K562 (cell line): ENCODE results near the gene MCCD1. TPM values are rescaled to one million over a fixed set of nuclear protein-coding genes. Genes with fewer than 3 reads are reported as not detected.

Experiments
- BRF1 ChIP-seq: IDR thresholded peaks from 3 replicates; pipeline ENCODE4 v1.6.1; 2011; ENCODE audit warnings: borderline replicate concordance, mild to moderate bottlenecking; ENCODE audit not compliant: insufficient read length; ENCODE audit errors: extremely low read depth
- FOXJ2 ChIP-seq: fragments of 200-800 bp; sonication (Bioruptor generic); IDR thresholded peaks from 2 replicates; pipeline ENCODE4 v1.6.1; 2016; ENCODE audit warnings: missing genetic modification characterization, missing compliant biosample characterization
- KLF1 ChIP-seq: fragments of 450-650 bp; IDR thresholded peaks from 2 replicates; pipeline ENCODE4 v1.6.1; 2016; ENCODE audit warnings: missing genetic modification characterization, missing compliant biosample characterization
- MYC ChIP-seq, 2 experiments: fragments of 250-450 bp in 1 of 2; sonication (Bioruptor Pico) in 1 of 2; IDR thresholded peaks; 2 replicates each; pipeline versions ENCODE4 v1.5.1 to v1.6.1; 2012 to 2021; ENCODE audit warnings: low read depth in 2 of 2, borderline replicate concordance in 1 of 2, improper control_type of control experiment in 1 of 2, low read length in 1 of 2, mild to moderate bottlenecking in 1 of 2, moderate library complexity in 1 of 2
- PHB ChIP-seq: fragments of 250-450 bp; sonication (Bioruptor Pico); IDR thresholded peaks from 2 replicates; pipeline ENCODE4 v1.5.0; 2021
- POLR2AphosphoS5 ChIP-seq: IDR thresholded peaks from 2 replicates; pipeline ENCODE4 v1.6.1; 2011; ENCODE audit warnings: mild to moderate bottlenecking, low read depth, low read length, moderate library complexity; ENCODE audit not compliant: control insufficient read depth, insufficient read depth
- POLR2G ChIP-seq: fragments of 200-400 bp; formaldehyde crosslinking; IDR thresholded peaks from 2 replicates; pipeline ENCODE4 v1.6.1; 2017; ENCODE audit warnings: low read depth, mild to moderate bottlenecking, antibody characterized with exemption, low read length, moderate library complexity
- PTTG1 ChIP-seq: fragments of 450-650 bp; IDR thresholded peaks from 2 replicates; pipeline ENCODE4 v1.6.1; 2016; ENCODE audit warnings: low read depth, mild to moderate bottlenecking, missing genetic modification characterization, missing compliant biosample characterization
- RBFOX2 ChIP-seq: fragments of 200-400 bp; formaldehyde crosslinking; IDR thresholded peaks from 2 replicates; pipeline ENCODE4 v1.6.1; 2017; ENCODE audit warnings: low read depth, mild to moderate bottlenecking, low read length, moderate library complexity
- ZKSCAN3 ChIP-seq: fragments of 250-450 bp; sonication (Bioruptor Pico); IDR thresholded peaks from 2 replicates; pipeline ENCODE4 v1.4.0; 2020
- ZNF212 ChIP-seq: fragments of 450-650 bp; formaldehyde crosslinking; IDR thresholded peaks from 2 replicates; pipeline ENCODE4 v1.4.0; 2020; ENCODE audit warnings: mild to moderate bottlenecking
- ZNF217 ChIP-seq: sonication (generic); formaldehyde crosslinking; IDR thresholded peaks from 2 replicates; pipeline ENCODE4 v1.8.0; 2022; ENCODE audit warnings: mild to moderate bottlenecking, missing genetic modification reagents
- polyA plus RNA-seq, 8 experiments: library from polyadenylated mRNA; depleted of rRNA in 4 of 8; stranded (reverse) in 5 of 8; unstranded in 3 of 8; fragments of >200 nt; fragmentation: Nextera tagmentation in 2 of 8; fragmentation: Illumina TruSeq in 1 of 8; extraction: Ambion mirVana in 2 of 8; extraction: Trizol in 1 of 8; gene quantifications; 2 replicates each; pipeline versions ENCODE4 v1.2.1 to v1.2.3, GENCODE V29; 2011 to 2014; ENCODE audit warnings: inconsistent platforms in 1 of 8, missing spikeins in 1 of 8
- total RNA-seq, 7 experiments: library from RNA; depleted of rRNA in 6 of 7; stranded (reverse); fragments of >200 nt in 6 of 7; fragmentation: Illumina TruSeq in 2 of 7; extraction: Trizol in 2 of 7; gene quantifications; 2 replicates each; pipeline versions ENCODE4 v1.2.1 to v1.2.3, GENCODE V29; 2011 to 2021; ENCODE audit warnings: low replicate concordance in 1 of 7
- TF ChIP-seq, protein P1 (sequence below): sonication (generic); formaldehyde crosslinking; IDR thresholded peaks from 2 replicates; pipeline ENCODE4 v1.8.0; 2022; ENCODE audit warnings: mild to moderate bottlenecking, missing genetic modification reagents
- TF ChIP-seq, protein P2 (sequence below): fragments of 450-650 bp; IDR thresholded peaks from 2 replicates; pipeline ENCODE4 v1.6.1; 2018; ENCODE audit warnings: mild to moderate bottlenecking, low read depth; ENCODE audit not compliant: partially characterized antibody
- TF ChIP-seq, protein P3 (sequence below), 2 experiments: IDR thresholded peaks; 2 replicates each; pipeline ENCODE4 v1.6.1; 2011; ENCODE audit warnings: borderline replicate concordance in 1 of 2, control low read depth in 1 of 2, low read depth in 1 of 2, low read length in 1 of 2, mild to moderate bottlenecking in 1 of 2, mixed read lengths in 1 of 2, moderate library complexity in 1 of 2; ENCODE audit not compliant: insufficient read depth in 1 of 2, insufficient read length in 1 of 2, poor library complexity in 1 of 2, severe bottlenecking in 1 of 2; ENCODE audit errors: extremely low read depth in 1 of 2
- TF ChIP-seq, protein P4 (sequence below): sonication (generic); formaldehyde crosslinking; IDR thresholded peaks from 2 replicates; pipeline ENCODE4 v1.8.0; 2022; ENCODE audit warnings: mild to moderate bottlenecking, missing genetic modification reagents, borderline replicate concordance

MCCD1 gene
- total and polyA plus RNA-seq, 9 of the 15 experiments (the other 6 are each of a cell fraction or from before 2014, with no cell fraction given): not detected

DNA sequence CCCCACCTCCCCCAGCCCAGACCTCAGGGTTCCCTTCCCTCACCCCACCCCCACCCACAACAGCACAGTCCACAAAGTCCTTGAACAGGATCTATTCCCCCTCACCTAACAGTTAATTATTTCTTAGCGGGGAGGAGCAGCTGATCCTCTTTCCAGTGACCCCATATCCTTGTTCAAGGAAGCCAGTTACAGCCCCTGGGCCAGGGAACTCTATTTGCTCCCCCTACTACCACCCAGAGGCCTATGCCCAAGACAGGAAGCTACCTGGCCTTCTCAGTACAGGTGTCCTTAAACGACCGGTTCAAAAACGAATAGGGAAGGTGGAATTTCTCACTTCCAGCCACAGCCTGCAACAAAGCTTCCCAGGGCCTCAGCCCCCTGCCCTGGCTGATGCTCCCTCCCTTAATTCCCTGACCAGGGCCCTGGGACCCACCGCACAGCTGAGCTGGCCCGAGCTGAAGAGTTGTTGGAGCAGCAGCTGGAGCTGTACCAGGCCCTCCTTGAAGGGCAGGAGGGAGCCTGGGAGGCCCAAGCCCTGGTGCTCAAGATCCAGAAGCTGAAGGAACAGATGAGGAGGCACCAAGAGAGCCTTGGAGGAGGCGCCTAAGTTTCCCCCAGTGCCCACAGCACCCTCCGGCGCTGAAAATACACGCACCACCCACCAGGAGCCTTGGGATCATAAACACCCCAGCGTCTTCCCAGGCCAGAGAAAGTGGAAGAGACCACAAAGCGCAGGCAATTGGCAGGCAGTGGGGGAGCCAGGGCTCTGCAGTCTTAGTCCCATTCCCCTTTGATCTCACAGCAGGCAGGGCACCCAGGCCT, 778 bp downstream of the MCCD1 start (continued):
- TF ChIP-seq, protein P1, sequence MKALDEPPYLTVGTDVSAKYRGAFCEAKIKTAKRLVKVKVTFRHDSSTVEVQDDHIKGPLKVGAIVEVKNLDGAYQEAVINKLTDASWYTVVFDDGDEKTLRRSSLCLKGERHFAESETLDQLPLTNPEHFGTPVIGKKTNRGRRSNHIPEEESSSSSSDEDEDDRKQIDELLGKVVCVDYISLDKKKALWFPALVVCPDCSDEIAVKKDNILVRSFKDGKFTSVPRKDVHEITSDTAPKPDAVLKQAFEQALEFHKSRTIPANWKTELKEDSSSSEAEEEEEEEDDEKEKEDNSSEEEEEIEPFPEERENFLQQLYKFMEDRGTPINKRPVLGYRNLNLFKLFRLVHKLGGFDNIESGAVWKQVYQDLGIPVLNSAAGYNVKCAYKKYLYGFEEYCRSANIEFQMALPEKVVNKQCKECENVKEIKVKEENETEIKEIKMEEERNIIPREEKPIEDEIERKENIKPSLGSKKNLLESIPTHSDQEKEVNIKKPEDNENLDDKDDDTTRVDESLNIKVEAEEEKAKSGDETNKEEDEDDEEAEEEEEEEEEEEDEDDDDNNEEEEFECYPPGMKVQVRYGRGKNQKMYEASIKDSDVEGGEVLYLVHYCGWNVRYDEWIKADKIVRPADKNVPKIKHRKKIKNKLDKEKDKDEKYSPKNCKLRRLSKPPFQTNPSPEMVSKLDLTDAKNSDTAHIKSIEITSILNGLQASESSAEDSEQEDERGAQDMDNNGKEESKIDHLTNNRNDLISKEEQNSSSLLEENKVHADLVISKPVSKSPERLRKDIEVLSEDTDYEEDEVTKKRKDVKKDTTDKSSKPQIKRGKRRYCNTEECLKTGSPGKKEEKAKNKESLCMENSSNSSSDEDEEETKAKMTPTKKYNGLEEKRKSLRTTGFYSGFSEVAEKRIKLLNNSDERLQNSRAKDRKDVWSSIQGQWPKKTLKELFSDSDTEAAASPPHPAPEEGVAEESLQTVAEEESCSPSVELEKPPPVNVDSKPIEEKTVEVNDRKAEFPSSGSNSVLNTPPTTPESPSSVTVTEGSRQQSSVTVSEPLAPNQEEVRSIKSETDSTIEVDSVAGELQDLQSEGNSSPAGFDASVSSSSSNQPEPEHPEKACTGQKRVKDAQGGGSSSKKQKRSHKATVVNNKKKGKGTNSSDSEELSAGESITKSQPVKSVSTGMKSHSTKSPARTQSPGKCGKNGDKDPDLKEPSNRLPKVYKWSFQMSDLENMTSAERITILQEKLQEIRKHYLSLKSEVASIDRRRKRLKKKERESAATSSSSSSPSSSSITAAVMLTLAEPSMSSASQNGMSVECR (CRISPR knock-in tag): peak; percentile 38; the same call in 1 of the 2 replicates
- no peak for TF ChIP-seq MYC (IDR thresholded peaks at IDR 0.05; ENCODE audit: low read depth, low read length)
- no peak for TF ChIP-seq MYC (CRISPR knock-in tag; IDR thresholded peaks at IDR 0.05; ENCODE audit: borderline replicate concordance, low read depth)
- TF ChIP-seq, protein P2, sequence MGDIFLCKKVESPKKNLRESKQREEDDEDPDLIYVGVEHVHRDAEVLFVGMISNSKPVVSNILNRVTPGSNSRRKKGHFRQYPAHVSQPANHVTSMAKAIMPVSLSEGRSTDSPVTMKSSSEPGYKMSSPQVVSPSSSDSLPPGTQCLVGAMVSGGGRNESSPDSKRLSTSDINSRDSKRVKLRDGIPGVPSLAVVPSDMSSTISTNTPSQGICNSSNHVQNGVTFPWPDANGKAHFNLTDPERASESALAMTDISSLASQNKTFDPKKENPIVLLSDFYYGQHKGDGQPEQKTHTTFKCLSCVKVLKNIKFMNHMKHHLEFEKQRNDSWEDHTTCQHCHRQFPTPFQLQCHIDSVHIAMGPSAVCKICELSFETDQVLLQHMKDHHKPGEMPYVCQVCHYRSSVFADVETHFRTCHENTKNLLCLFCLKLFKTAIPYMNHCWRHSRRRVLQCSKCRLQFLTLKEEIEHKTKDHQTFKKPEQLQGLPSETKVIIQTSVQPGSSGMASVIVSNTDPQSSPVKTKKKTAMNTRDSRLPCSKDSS: no peak
- TF ChIP-seq, protein P3, sequence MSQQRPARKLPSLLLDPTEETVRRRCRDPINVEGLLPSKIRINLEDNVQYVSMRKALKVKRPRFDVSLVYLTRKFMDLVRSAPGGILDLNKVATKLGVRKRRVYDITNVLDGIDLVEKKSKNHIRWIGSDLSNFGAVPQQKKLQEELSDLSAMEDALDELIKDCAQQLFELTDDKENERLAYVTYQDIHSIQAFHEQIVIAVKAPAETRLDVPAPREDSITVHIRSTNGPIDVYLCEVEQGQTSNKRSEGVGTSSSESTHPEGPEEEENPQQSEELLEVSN (IDR thresholded peaks at IDR 0.05; ENCODE audit: borderline replicate concordance in 1 of 2, extremely low read depth in 1 of 2, insufficient read depth in 1 of 2, insufficient read length in 1 of 2, low read depth in 1 of 2, low read length in 1 of 2, poor library complexity in 1 of 2, severe bottlenecking in 1 of 2): no peak
- no peak for TF ChIP-seq PTTG1 (tag)
- TF ChIP-seq ZNF212: no peak
- 0 out of 2 replicates have a peak, but pooled peaks have one; percentile 25 for TF ChIP-seq PHB (CRISPR knock-in tag)
- TF ChIP-seq POLR2G: peak; percentile 71
- TF ChIP-seq BRF1: no peak
- TF ChIP-seq KLF1: no peak
- TF ChIP-seq, protein P4, sequence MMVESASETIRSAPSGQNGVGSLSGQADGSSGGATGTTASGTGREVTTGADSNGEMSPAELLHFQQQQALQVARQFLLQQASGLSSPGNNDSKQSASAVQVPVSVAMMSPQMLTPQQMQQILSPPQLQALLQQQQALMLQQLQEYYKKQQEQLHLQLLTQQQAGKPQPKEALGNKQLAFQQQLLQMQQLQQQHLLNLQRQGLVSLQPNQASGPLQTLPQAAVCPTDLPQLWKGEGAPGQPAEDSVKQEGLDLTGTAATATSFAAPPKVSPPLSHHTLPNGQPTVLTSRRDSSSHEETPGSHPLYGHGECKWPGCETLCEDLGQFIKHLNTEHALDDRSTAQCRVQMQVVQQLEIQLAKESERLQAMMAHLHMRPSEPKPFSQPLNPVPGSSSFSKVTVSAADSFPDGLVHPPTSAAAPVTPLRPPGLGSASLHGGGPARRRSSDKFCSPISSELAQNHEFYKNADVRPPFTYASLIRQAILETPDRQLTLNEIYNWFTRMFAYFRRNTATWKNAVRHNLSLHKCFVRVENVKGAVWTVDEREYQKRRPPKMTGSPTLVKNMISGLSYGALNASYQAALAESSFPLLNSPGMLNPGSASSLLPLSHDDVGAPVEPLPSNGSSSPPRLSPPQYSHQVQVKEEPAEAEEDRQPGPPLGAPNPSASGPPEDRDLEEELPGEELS (CRISPR knock-in tag): no peak
- no peak for TF ChIP-seq ZNF217 (CRISPR knock-in tag)
- no peak for TF ChIP-seq FOXJ2
- TF ChIP-seq POLR2AphosphoS5: peak; percentile 52; the same call in 1 of the 2 replicates
- TF ChIP-seq ZKSCAN3 (CRISPR knock-in tag): no peak
- peak; percentile 54 for TF ChIP-seq RBFOX2
